ENCODE data around the gene PKM. TPM values are rescaled to one million over a fixed set of nuclear protein-coding genes. Genes with fewer than 3 reads are reported as not detected.

The PKM gene
- total and polyA plus RNA-seq, 2 donors (not counting 3 experiments of a cell fraction or from before 2014, with no cell fraction given), result 689 to 968 TPM

DNA sequence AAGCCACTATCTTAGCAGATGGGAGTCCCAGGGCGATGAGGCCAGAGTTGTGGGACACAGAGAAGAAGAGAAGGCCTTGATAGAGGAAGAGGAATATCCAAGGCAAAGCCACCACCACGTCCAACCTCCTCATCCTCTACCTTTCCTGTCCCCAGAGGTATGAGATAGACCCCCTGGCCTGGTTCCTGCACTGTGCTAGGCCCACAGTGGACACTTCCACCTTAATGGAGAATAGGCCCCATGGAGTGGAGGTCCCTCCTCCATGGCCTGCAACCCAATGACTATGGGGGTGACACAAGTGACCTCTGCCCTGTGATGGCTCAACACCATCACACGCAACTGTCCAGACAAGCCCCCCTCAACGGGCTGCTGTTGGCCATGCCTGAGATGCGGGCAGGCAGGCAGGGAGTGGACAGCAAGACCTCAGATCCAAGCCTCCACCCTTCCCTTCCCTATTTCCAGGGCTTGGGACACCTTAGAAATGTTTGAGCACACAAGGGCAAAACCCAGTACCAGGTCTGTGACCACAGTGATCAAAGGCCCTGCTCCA lies 70.2 kb downstream of the PKM start:
- dilution Hi-C loops (cut with MboI; ENCODE audit: extremely low pct_ligation_motif_present, low sequenced_read_pairs), result no loop called here
- Histone ChIP-seq H4K20me1 (replicated peaks; ENCODE audit: control insufficient read depth, extremely low read depth, insufficient read depth, low read length) (no peaks in the 10 kb centered on the region), H3K27me3 (ENCODE audit: control insufficient read depth in 2 of 2, insufficient read depth in 2 of 2, low read length in 2 of 2) (peaks cover 0 to 3% of the 10 kb centered on the region in 2 experiments), H3K4me3 (replicated peaks in 1 of 3; ENCODE audit: insufficient read depth in 1 of 3, low read depth in 1 of 3, low read length in 3 of 3) (no peak overlapping the region), H3K36me3 (ENCODE audit: control insufficient read depth in 2 of 2, extremely low read depth in 1 of 2, insufficient read depth in 2 of 2, low read length in 2 of 2) (no peaks in the 10 kb centered on the region), H3K9me1 (replicated peaks; ENCODE audit: control insufficient read depth, extremely low read depth, insufficient read depth, low read length) (no peaks in the 10 kb centered on the region), H3K9me3 (replicated peaks; ENCODE audit: control insufficient read depth, insufficient read depth, low read length) (no peaks in the 10 kb centered on the region), H3K27ac (ENCODE audit: insufficient read depth, low read depth, low read length) (no peak overlapping the region), H3K4me2 (ENCODE audit: insufficient read depth, low read length) (no peak overlapping the region), H3K4me1 (ENCODE audit: control insufficient read depth, extremely low read depth, insufficient read depth, low read length) (peaks cover 2% of the 10 kb centered on the region), H3K9ac (replicated peaks; ENCODE audit: extremely low read depth, insufficient read depth, low read length) (no peak overlapping the region), H3K79me2 (ENCODE audit: control insufficient read depth, insufficient read depth, low read length) (no peaks in the 10 kb centered on the region), H2AFZ (ENCODE audit: low read depth, low read length) (no peak overlapping the region)
- POLR2A ChIA-PET, result no interaction called here
- BruUV-seq (replicated peaks), result no TSS peak
- intact Hi-C loops (cut with micrococcal nuclease), result no loop called here
- DNase-seq (ENCODE audit: low read depth, low spot score) (no peak), FAIRE-seq (no peak)
- TF ChIP-seq MAX (IDR thresholded peaks at IDR 0.05; ENCODE audit: insufficient read depth, insufficient read length) (no peak), GATA2 (IDR thresholded peaks at IDR 0.05; ENCODE audit: insufficient read depth, insufficient read length, low read depth, low read length) (no peak)
- CTCF ChIA-PET, result no interaction called here

DNA sequence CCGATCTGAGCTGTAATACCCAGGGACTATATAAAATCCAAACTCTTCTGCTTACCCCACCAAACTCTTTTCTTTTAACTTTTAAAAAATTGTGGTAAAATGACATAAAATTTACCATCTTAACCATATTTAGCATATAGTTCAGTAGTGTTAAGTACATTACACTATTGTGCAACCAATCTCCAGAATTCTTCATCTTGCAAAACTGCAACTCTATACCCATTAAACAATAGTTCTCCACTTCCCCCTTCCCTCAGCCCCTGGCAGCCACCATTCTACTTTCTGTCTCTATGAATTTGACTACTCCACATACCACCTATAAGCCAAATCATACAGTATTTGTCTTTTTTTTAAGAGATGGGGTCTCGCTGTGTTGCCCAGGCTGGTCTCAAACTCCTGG lies 74.1 kb downstream of the PKM start:
- no peaks in the 10 kb centered on the region for H3K79me2 ChIP-seq (ENCODE audit: control insufficient read depth, insufficient read depth, low read length)
- TF ChIP-seq CTCF (IDR thresholded peaks at IDR 0.05; ENCODE audit: extremely low read depth in 1 of 2, insufficient read depth in 1 of 2, low read depth in 1 of 2, low read length in 2 of 2) (no peak), MAX (IDR thresholded peaks at IDR 0.05; ENCODE audit: insufficient read depth, insufficient read length) (no peak), POLR2A (IDR thresholded peaks at IDR 0.05; ENCODE audit: low read depth, low read length) (no peak), MYC (IDR thresholded peaks at IDR 0.05; ENCODE audit: low read depth, low read length) (no peak), FOS (IDR thresholded peaks at IDR 0.05; ENCODE audit: borderline replicate concordance, insufficient read depth, low read length) (no peak)
- DNase-seq (ENCODE audit: low read depth, low spot score) (no peak), FAIRE-seq (no peak)
- no peaks in the 10 kb centered on the region for H3K9me1 ChIP-seq (replicated peaks; ENCODE audit: control insufficient read depth, extremely low read depth, insufficient read depth, low read length)
- H3K9ac ChIP-seq (replicated peaks; ENCODE audit: extremely low read depth, insufficient read depth, low read length), result no peak overlapping the region
- no TSS peak for BruUV-seq (replicated peaks)
- H4K20me1 ChIP-seq (replicated peaks; ENCODE audit: control insufficient read depth, extremely low read depth, insufficient read depth, low read length), result no peaks in the 10 kb centered on the region
- H3K27me3 ChIP-seq (ENCODE audit: control insufficient read depth in 2 of 2, insufficient read depth in 2 of 2, low read length in 2 of 2), result no peaks in the 10 kb centered on the region
- no peaks in the 10 kb centered on the region for H3K9me3 ChIP-seq (replicated peaks; ENCODE audit: control insufficient read depth, insufficient read depth, low read length)
- intact Hi-C loops (cut with micrococcal nuclease) (loop anchor here (1.0 to 5.0 kb wide), 5 partner anchors 355 to 770 kb away; no protein-coding TSS in a partner anchor), dilution Hi-C loops (cut with MboI; ENCODE audit: extremely low pct_ligation_motif_present, low sequenced_read_pairs) (no loop called here)
- H3K36me3 ChIP-seq (ENCODE audit: control insufficient read depth in 2 of 2, extremely low read depth in 1 of 2, insufficient read depth in 2 of 2, low read length in 2 of 2), result no peaks in the 10 kb centered on the region
- no peak overlapping the region for H3K4me2 ChIP-seq (ENCODE audit: insufficient read depth, low read length)
- H2AFZ ChIP-seq (ENCODE audit: low read depth, low read length), result no peak overlapping the region
- no peak overlapping the region for H3K27ac ChIP-seq (ENCODE audit: insufficient read depth, low read depth, low read length)
- CTCF ChIA-PET, result interaction anchor here (0.7 to 4.2 kb wide), 16 partner anchors 8 to 710 kb away, joined by 3 to 131 read pairs (median 8); partner anchors contain the start of gene GRAMD2A
- no peak overlapping the region for H3K4me3 ChIP-seq (replicated peaks in 1 of 3; ENCODE audit: insufficient read depth in 1 of 3, low read depth in 1 of 3, low read length in 3 of 3)
- POLR2A ChIA-PET, result no interaction called here
- peaks cover 20% of the 10 kb centered on the region for H3K4me1 ChIP-seq (ENCODE audit: control insufficient read depth, extremely low read depth, insufficient read depth, low read length)
